KMS-11 (cell line): ENCODE data around the gene ITGB5.
A peak's percentile ranks its signal among the peaks of the same experiment; 100 is the strongest.

Experiments used
- H2AFZ ChIP-seq: fragments of 200-600 bp; sonication (generic); 2 replicates; pipeline ENCODE4 v1.6.1; 2016; ENCODE audit warnings: antibody characterized with exemption, mixed run types, low read depth
- H3K27ac ChIP-seq: fragments of 200-600 bp; sonication (generic); 2 replicates; pipeline ENCODE4 v1.6.1; 2016; ENCODE audit warnings: mild to moderate bottlenecking, mixed run types
- H3K27me3 ChIP-seq: fragments of 200-600 bp; sonication (generic); 2 replicates; pipeline ENCODE4 v1.6.1; 2017; ENCODE audit warnings: mild to moderate bottlenecking, low read depth, mixed run types, moderate library complexity; ENCODE audit not compliant: insufficient read depth
- H3K36me3 ChIP-seq: fragments of 200-600 bp; sonication (generic); 2 replicates; pipeline ENCODE4 v1.6.1; 2017; ENCODE audit warnings: mild to moderate bottlenecking, mixed run types; ENCODE audit not compliant: insufficient read depth
- H3K4me1 ChIP-seq: fragments of 200-600 bp; sonication (generic); 2 replicates; pipeline ENCODE4 v1.6.1; 2016; ENCODE audit warnings: mild to moderate bottlenecking, low read depth, mixed run types; ENCODE audit not compliant: poor library complexity, severe bottlenecking
- H3K4me2 ChIP-seq: fragments of 200-600 bp; sonication (generic); 2 replicates; pipeline ENCODE4 v1.7.0; 2016; ENCODE audit warnings: mild to moderate bottlenecking, mixed run types
- H3K4me3 ChIP-seq: fragments of 200-600 bp; sonication (generic); IDR thresholded peaks from 2 replicates; pipeline ENCODE4 v1.6.1; 2017; ENCODE audit warnings: low read depth, low read length, mixed read lengths; ENCODE audit not compliant: insufficient read depth
- H3K79me2 ChIP-seq: fragments of 200-600 bp; sonication (generic); 2 replicates; pipeline ENCODE4 v1.6.1; 2016; ENCODE audit warnings: low read depth, mixed run types; ENCODE audit not compliant: insufficient read depth
- H3K9ac ChIP-seq: fragments of 200-600 bp; sonication (generic); 2 replicates; pipeline ENCODE4 v1.6.1; 2016; ENCODE audit warnings: mild to moderate bottlenecking, mixed run types
- H4K20me1 ChIP-seq: fragments of 200-600 bp; sonication (generic); 2 replicates; pipeline ENCODE4 v1.6.1; 2016; ENCODE audit warnings: mild to moderate bottlenecking, mixed run types; ENCODE audit not compliant: insufficient read depth
- TF ChIP-seq, protein P1 (sequence below): fragments of 200-600 bp; sonication (generic); conservative IDR thresholded peaks from 2 replicates; pipeline ENCODE4 v1.6.1; 2017; ENCODE audit warnings: low read depth, mild to moderate bottlenecking, antibody characterized with exemption, low read length, moderate library complexity, mixed read lengths

ITGB5 gene, protein sequence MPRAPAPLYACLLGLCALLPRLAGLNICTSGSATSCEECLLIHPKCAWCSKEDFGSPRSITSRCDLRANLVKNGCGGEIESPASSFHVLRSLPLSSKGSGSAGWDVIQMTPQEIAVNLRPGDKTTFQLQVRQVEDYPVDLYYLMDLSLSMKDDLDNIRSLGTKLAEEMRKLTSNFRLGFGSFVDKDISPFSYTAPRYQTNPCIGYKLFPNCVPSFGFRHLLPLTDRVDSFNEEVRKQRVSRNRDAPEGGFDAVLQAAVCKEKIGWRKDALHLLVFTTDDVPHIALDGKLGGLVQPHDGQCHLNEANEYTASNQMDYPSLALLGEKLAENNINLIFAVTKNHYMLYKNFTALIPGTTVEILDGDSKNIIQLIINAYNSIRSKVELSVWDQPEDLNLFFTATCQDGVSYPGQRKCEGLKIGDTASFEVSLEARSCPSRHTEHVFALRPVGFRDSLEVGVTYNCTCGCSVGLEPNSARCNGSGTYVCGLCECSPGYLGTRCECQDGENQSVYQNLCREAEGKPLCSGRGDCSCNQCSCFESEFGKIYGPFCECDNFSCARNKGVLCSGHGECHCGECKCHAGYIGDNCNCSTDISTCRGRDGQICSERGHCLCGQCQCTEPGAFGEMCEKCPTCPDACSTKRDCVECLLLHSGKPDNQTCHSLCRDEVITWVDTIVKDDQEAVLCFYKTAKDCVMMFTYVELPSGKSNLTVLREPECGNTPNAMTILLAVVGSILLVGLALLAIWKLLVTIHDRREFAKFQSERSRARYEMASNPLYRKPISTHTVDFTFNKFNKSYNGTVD

GRCh38 chr3:124887177-124887931, at the start of gene ITGB5:
ITGB5 (minus strand) TSS chr3:124887365; CDS start chr3:124887000, 365 bp downstream.
- no peaks in the 10 kb centered on the region for H4K20me1 ChIP-seq
- peak within 1 kb of the TSS; percentile 88 for H2AFZ ChIP-seq
- peak within 1 kb of the TSS; percentile 64 for H3K27ac ChIP-seq
- TF ChIP-seq, protein P1, sequence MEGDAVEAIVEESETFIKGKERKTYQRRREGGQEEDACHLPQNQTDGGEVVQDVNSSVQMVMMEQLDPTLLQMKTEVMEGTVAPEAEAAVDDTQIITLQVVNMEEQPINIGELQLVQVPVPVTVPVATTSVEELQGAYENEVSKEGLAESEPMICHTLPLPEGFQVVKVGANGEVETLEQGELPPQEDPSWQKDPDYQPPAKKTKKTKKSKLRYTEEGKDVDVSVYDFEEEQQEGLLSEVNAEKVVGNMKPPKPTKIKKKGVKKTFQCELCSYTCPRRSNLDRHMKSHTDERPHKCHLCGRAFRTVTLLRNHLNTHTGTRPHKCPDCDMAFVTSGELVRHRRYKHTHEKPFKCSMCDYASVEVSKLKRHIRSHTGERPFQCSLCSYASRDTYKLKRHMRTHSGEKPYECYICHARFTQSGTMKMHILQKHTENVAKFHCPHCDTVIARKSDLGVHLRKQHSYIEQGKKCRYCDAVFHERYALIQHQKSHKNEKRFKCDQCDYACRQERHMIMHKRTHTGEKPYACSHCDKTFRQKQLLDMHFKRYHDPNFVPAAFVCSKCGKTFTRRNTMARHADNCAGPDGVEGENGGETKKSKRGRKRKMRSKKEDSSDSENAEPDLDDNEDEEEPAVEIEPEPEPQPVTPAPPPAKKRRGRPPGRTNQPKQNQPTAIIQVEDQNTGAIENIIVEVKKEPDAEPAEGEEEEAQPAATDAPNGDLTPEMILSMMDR, result no peak
- peaks cover 36% of the 10 kb centered on the region; the same call in 1 of the 2 replicates for H3K79me2 ChIP-seq
- peaks cover 37% of the 10 kb centered on the region for H3K4me1 ChIP-seq
- no peaks in the 10 kb centered on the region for H3K36me3 ChIP-seq
- peak within 1 kb of the TSS; percentile 72 for H3K4me3 ChIP-seq
- H3K4me2 ChIP-seq, result peak within 1 kb of the TSS; percentile 64; the same call in 1 of the 2 replicates
- peak within 1 kb of the TSS; percentile 77 for H3K9ac ChIP-seq
- H3K27me3 ChIP-seq, result no peaks in the 10 kb centered on the region

GRCh38 chr3:124935794-124936542, 48.8 kb upstream of the ITGB5 start:
- H3K27ac ChIP-seq, result no peak overlapping the region
- H4K20me1 ChIP-seq, result no peaks in the 10 kb centered on the region
- no peak overlapping the region for H3K4me2 ChIP-seq
- H3K9ac ChIP-seq, result no peak overlapping the region
- H3K36me3 ChIP-seq, result no peaks in the 10 kb centered on the region
- no peaks in the 10 kb centered on the region for H3K4me1 ChIP-seq
- TF ChIP-seq, protein P1, result no peak
- no peak overlapping the region for H2AFZ ChIP-seq
- peaks cover 3% of the 10 kb centered on the region; the same call in 1 of the 2 replicates for H3K27me3 ChIP-seq
- no peaks in the 10 kb centered on the region for H3K79me2 ChIP-seq
- no peak overlapping the region for H3K4me3 ChIP-seq

DNA sequence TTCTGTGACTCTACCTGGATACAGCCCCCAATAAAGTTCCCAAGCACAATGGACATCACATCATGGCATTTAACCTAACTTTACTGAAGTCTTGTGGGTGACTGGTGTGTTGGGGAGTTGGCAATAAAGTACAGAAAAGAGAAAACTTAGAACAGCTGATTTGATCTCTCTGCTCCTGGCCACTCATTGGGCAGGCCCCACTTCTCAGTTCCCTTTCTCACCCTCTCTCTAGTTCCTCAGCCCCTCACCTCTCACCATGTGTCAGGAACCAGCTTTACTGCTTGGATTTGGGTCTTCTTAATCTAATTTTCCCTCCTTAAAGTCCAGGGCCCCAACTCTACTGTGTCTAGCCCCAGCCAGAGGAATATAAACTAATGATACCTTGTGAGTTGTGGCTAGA, 48.1 kb upstream of the ITGB5 start:
- no peak overlapping the region for H3K4me2 ChIP-seq
- no peaks in the 10 kb centered on the region for H3K79me2 ChIP-seq
- no peak overlapping the region for H3K4me3 ChIP-seq
- H3K9ac ChIP-seq, result no peak overlapping the region
- H3K27me3 ChIP-seq, result peaks cover 6% of the 10 kb centered on the region
- no peak overlapping the region for H3K27ac ChIP-seq
- H3K36me3 ChIP-seq, result no peaks in the 10 kb centered on the region
- TF ChIP-seq, protein P1, result no peak
- H3K4me1 ChIP-seq, result no peaks in the 10 kb centered on the region
- H4K20me1 ChIP-seq, result no peaks in the 10 kb centered on the region
- no peak overlapping the region for H2AFZ ChIP-seq

DNA sequence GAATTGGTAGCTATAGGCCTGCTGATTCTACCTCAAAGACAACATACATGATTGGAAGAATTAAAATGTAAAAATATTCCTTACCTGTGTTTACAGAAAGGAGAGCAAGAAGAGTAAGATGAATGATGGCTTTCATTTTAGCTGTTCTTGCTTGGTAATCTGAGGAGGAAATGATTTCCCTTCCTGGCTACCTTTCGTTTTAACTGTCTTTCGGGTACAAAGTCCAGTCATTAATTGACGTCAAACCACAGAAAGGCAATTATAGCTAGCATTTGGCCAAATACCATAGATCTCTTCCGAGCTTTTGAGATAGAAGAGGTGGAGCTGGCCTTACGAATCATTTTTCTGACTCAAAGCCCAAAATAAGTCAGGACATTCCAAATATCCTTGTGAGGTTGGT, 47.4 kb upstream of the ITGB5 start, which contains the start of gene MUC13:
TSS of gene MUC13 (minus strand) at position 175 of the 400 bp plus-strand sequence. CDS start at position 136, 39 bp downstream.
- Histone ChIP-seq H3K4me3 (no peak within 1 kb of the TSS), H3K27me3 (peaks cover 9% of the 10 kb centered on the region), H4K20me1 (no peaks in the 10 kb centered on the region), H3K9ac (no peak within 1 kb of the TSS), H2AFZ (no peak within 1 kb of the TSS), H3K79me2 (no peaks in the 10 kb centered on the region), H3K4me2 (no peak within 1 kb of the TSS), H3K27ac (no peak within 1 kb of the TSS), H3K36me3 (no peaks in the 10 kb centered on the region), H3K4me1 (no peaks in the 10 kb centered on the region)
- TF ChIP-seq, protein P1, result no peak
